Activated CD4-positive, alpha-beta T cell treated with anti-CD3 and anti-CD28 coated beads, Interleukin-2, Interleukin-6, amounts not matched to agents 100 ng/mL and 50 ng/mL, durations not matched to agents 16 hours and 8 hours (primary cell): ENCODE results near the gene WAPL.
A peak's percentile ranks its signal among the peaks of the same experiment; 100 is the strongest.

ENCODE experiments used
- DNase-seq: peaks from one replicate; pipeline ENCODE4 v3.0.0-alpha.2; 2020

Gene WAPL

DNA sequence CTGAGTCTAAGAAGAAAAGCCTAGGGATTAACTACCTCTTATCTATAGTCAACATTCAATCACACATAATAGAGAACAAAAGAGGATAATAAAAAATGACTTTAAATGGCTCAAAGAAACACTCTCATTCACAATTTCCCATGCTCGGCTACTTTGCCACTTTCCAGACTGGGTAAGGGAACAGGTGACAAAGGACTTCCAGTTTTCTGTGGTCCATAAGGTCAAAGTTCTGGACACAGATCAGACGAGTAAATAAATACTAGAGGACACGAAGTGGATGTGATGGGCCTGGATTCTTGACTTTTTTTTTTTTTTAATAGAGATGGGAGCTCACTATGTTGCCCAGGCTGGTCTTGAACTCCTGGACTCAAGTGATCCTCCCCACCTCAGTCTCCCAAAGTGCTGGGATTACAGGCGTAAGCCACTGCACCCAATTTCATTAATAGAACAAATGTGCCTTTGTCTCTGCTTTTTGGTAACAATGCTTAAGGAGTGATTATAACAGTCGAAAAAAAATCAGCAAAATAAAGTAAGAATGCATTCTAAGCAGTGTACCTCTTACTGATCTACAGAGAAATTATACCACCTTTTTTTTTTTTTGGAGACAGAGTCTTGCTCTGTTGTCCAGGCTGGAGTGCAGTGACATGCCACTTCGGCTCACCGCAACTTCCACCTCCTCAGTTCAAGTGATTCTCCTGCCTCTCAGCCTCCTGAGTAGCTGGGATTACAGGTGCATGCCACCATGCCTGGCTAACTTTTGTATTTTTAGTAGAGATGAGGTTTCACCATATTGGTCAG lies 70.6 kb downstream of the WAPL start:
- DNase-seq: no peak

- DNase-seq: no peak
These were observed 71.5 kb downstream of the WAPL start for GRCh38 chr10:86449926-86450558.

DNA sequence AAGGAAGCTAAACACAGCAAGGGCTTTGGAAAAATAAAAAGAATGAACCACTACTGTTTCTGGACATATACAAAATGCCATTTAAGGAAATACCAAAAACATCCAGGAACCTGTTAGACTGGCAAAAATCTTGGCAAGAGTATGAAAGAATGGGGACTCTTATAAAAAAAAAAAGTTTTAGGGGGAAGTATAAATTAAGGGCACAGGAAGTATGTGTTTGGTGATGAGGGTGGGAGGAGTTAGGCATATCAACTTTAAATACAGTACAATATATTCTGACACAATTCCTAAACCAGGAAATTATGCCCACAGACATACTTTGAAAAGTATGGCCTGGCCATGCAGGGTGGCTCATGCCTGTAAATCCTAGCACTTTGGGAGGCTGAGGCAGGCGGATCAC lies 74.2 kb downstream of the WAPL start:
- no peak for DNase-seq

GRCh38 chr10:86446987-86447386 lies 74.6 kb downstream of the WAPL start:
- no peak for DNase-seq

DNA sequence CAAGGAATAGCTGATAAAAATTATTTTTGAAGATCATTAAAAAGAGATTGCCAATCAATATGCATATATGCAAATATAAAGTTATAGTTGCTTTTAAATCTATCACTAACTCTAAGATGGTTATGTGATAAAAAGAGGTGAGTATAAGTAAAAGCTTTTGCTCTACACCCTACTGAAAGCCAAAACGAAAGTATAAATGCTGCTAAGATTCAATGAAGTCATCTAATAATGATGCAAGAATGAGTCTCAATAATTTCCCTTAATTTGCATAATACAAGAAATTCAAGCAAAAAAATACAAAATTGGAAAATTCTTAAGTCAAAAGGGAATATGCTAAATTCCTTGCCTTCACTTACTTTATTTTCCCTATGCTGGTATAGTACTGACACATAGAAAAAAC lies 75.2 kb downstream of the WAPL start:
- no peak for DNase-seq

GRCh38 chr10:86443936-86444335 lies 77.7 kb downstream of the WAPL start:
- no peak for DNase-seq

DNA sequence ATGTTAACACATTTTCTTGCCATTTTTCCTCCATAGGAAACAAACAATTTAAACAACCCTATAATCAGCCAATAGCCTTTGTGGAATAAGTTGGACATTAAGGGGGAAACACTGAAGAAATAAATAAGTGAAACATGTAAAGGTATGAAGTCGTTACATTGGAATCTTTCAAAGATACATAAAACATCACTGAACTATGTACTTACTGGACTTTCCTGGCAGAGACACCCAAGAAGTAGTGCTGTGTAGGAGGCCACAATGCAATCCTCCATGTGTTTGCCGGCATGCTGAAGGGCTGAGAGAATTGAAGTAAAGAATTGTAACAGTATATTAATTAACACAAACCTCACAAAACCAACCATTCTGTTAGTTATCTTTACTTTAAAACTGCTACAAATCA lies 78.5 kb downstream of the WAPL start:
- DNase-seq: no peak

GRCh38 chr10:86440874-86441843 lies 80.4 kb downstream of the WAPL start:
- DNase-seq: peak; percentile 20

DNA sequence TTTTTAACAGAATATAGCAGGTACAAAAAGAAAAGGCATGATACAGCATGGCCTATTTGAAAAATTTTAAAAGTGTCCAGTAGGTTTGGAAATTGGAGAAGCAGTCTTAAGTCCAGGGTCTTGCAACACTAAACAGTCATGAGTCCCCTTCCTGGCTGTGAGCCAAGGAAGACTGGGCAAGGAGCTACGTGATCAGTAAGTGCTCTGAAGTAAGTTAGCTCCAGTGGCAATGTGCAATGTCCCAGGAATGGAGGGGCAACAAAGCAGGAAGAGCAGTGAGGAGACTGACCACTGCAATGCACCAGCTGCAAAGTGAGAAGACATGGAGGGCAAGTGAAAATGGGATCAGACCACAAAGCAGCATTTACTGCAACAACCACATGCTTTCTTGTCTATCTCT lies 82.0 kb downstream of the WAPL start:
- DNase-seq: no peak

DNA sequence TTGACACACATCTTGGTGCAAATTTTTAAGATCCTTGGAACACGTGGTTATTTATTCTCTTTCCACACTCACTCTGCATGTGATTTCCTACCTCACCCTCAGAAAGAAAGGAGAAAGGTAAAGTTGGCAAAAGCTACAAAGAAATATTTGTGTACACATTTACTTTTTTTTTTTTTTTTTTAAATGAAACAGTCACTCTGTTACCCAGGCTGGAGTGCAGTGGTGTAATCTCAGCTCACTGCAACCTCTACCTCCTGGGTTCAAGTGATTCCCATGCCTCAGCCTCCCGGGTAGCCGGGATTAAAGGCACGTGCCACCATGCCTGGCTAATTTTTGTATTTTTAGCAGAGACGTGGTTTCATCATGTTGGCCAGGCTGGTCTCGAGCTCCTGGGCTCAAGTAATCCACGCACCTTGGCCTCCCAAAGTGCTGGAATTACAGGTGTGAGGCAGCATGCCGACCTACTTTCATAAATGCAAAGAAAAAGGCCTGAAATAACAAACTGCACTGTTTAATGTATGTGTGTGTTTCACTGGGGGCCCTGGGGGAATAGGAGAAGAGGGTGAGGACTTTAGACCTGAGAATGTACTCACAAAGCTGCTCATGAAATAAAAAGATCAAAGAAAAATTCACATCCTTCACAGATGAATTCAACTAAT lies 83.4 kb downstream of the WAPL start:
- DNase-seq: no peak

GRCh38 chr10:86437447-86437846 lies 84.1 kb downstream of the WAPL start:
- no peak for DNase-seq

DNA sequence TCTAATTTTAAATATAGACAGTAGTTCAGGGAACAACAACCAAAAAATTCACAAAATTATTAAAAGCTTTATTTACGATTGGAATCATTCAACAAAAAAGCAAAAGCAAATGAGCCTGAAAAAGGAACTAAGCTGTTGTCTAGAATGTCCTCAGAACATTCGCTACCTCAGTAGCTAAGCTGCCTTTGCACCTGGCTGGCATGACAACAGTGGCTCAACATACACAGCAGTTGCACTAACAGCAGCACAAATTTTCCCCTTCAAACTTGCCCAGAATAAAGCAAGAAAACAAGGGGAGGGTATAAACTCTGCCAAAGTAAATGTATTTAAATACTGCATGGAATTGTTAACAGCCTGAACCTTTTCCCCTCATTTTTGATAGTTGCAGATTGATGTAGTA lies 84.6 kb downstream of the WAPL start:
- no peak for DNase-seq

GRCh38 chr10:86434656-86435055 lies 86.9 kb downstream of the WAPL start:
- no peak for DNase-seq

DNA sequence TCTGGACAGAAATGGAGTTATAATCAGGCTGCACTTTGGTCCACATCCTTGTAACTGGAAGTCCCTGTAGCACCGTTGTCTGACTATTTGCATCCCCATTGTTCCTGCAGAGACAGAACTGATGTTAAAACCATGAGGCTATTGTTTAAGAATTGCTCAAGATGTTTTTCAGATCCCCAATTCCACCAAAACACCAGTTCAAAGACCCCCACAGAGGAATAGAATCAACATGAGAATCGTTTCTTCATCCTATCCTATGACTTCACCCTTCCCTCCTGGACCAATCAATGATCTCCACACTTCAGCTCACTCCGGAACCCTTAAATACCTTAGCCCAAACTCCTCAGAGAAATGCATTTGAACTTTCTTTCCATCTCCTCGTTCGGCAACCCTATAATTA lies 97.9 kb downstream of the WAPL start:
- no peak for DNase-seq

GRCh38 chr10:86419101-86419500 lies 102.5 kb downstream of the WAPL start:
- DNase-seq: no peak

DNA sequence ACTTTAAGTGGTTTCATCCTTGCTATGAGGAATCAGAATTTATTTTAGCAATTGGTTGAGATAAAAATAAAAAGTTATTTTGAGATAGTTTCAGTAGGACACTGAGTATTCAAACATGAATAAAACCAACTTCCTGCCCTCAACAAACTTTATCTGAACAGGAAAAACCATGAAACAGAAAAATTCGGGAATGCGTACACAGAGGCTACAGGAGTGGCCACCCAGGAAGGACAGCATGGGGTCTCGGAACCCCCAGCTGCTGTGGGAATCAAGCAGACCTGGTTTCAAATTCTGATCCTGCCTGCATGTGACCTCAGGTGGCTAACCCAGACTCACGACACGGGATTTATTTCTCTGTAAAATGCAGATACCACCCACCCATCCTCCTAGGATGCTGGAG lies 106.0 kb downstream of the WAPL start:
- no peak for DNase-seq

DNA sequence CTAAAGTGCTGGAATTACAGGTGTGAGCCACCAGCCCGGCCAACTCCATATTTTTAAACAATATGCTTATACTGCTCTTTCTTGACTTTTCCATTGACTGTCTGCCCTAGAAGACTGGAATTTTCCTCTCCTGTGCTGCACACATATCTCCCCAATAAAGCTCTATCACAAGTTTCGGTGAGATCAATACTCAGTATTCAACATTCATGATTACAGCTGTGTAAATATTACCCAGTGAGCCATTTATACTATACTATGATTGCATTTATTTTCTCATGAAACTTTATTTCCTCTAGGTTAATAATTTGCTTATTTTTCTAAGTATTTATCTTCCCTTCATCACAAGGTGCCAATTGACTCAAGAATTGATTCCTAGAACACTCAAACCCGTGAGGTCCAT lies 106.5 kb downstream of the WAPL start:
- no peak for DNase-seq

DNA sequence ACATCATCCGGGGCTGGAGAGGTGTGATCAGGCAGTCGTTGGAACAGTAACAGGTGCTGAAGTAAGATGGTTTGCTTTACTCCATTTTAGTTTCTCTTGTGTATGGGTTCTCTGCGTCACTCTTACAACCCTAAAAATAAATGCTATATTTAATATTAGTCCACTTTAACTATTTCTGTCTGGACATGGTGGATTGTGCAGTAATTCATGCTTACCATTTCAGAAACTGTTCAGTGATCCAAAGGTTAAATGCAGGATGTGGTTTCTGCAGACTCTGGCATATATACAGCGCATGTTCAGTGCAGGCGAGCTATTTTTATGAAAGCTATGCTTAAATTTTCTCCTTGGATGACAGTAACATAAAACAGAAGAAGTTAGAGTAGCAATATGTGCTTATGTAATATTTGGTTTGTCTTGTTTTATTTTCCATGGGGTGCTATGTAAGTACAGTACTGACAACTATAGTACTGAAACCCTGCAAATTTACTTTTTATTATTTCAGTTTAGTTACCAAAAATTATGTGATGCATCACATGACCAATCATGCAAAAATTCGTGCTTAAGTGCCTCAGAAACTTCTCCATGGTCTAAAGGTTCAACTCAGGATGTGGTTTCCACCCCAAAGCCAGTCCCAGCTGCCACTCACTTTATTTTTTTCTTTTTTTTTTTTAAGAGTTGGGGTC lies 108.4 kb downstream of the WAPL start:
- peak; percentile 32 for DNase-seq

- DNase-seq: no peak
These were observed 109.6 kb downstream of the WAPL start for GRCh38 chr10:86411852-86412560.

DNA sequence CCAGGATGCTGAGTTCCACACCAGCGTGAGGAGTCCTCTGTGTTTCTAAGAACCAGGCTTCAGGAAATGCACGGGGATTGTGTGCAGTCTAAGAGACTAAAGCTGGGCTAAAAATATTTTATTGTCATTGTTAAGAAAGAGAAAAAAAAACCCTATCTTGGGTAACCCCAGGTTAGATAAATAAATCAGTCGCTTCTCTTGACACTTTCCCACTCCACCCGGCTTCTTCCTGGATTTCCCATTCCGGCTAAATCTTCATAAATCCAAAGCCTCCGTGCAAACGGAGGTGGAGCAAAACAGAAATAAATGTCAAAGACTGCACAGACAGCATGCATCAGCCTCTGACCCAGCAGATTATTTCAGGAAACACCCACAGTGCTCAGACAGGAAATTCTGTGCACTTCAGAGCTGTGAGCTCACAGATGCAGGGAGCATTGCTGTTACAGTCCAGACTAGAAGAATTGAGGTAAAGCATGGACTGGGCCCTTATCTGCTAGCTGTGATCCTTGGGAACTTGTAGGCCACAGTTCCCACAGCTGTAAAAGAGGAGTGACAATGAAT lies 110.2 kb downstream of the WAPL start:
- peak; percentile 53 for DNase-seq

GRCh38 chr10:86410542-86411124 lies 111.0 kb downstream of the WAPL start:
- DNase-seq: no peak
